ENCODE results near the gene IL22RA2.

Gene IL22RA2

DNA sequence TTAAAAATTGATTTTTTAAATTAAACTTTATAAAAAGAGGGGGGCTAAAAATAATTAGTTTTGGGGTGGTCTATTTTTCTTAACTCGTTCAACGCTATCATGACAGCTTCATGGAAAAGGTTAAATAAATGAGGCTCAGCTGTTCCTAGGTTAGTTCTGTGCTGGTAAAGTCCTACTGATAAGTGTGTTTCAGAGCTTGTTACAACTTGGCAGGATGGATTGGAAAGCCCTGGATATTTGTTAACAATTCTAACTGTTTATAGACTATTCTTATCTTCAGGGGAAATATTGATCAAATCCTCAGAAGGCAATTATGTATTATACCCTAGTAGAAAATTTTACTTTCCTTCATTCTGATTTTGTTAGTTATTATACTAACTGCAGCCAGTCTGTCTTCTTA is 50.4 kb downstream of the IL22RA2 start:
- Histone ChIP-seq H3K4me3 (no peak overlapping the region), H3K27ac (no peak overlapping the region)
- TF ChIP-seq, protein P1, sequence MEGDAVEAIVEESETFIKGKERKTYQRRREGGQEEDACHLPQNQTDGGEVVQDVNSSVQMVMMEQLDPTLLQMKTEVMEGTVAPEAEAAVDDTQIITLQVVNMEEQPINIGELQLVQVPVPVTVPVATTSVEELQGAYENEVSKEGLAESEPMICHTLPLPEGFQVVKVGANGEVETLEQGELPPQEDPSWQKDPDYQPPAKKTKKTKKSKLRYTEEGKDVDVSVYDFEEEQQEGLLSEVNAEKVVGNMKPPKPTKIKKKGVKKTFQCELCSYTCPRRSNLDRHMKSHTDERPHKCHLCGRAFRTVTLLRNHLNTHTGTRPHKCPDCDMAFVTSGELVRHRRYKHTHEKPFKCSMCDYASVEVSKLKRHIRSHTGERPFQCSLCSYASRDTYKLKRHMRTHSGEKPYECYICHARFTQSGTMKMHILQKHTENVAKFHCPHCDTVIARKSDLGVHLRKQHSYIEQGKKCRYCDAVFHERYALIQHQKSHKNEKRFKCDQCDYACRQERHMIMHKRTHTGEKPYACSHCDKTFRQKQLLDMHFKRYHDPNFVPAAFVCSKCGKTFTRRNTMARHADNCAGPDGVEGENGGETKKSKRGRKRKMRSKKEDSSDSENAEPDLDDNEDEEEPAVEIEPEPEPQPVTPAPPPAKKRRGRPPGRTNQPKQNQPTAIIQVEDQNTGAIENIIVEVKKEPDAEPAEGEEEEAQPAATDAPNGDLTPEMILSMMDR (IDR thresholded peaks at IDR 0.05), result no peak
- DNase-seq (ENCODE audit: low spot score), result no peak

DNA sequence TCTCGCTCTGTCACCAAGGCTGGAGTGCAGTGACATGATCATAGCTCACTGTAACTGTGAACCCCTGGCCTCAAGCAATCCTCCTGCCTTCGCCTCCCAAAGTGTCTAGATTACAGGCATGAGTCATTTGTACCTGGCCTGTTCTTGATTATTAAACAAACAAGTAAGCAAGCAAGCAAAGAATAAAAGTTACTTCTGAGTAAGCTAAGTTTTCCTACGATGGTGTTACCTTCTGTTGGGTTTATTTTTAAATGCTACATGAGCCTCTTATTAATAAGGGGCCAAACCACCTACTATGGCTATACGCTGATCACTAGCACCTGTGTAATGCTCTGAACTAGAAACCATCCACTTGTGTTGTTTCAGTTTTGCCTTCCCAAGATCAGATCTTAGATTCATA is 50.8 kb downstream of the IL22RA2 start:
- no peak overlapping the region for H3K27ac ChIP-seq
- TF ChIP-seq, protein P1 (IDR thresholded peaks at IDR 0.05), result no peak
- no peak overlapping the region for H3K4me3 ChIP-seq
- DNase-seq (ENCODE audit: low spot score), result no peak

DNA sequence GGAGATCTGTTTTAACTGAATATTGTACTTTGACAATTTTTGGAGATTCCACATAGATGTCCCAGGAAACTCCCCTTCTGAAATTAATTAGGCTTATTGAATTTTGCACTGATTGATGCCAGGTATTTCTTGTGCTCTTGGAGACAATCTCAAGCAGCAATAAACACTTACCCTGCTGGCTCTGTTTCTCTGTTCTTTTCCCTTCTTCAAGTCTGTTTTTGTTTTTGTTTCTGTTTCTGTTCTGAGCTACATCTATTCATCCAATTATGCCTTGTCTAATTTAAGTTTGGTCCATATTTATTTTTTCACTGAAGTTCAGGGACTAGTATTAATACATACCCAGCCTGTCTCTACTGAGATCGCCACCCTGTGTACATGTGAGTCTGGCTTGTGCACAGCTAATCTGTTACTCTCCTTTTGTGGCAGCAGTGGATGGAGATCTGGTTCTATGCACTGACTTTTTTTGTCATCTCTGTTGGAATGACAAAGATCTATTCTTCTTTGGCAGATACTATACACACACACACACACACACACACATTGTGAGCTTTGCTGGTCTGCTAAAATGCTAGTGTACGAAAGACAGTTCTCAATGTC is 51.9 kb downstream of the IL22RA2 start:
- TF ChIP-seq, protein P1 (IDR thresholded peaks at IDR 0.05), result no peak
- Histone ChIP-seq H3K27ac (no peak overlapping the region), H3K4me3 (no peak overlapping the region)
- DNase-seq (ENCODE audit: low spot score), result no peak

DNA sequence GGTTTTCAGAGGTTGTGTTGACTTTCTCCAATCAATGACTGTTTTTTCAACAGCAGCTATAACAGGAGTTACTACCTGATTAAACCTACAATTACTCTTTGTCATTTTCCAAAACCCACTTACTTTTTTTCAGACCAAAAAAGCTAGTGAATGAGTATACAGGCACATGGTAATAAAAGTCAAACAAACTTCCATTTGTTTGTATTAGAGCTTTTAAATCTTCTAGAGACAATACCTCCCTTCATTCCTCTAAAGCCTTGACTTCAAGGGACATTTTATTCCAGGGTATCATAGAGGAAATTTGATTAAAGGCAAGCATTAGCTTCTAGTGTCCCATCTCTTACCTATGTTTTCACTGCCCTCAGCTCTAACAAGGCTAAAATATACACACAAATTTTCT is 52.7 kb downstream of the IL22RA2 start:
- H3K4me3 ChIP-seq, result no peak overlapping the region
- H3K27ac ChIP-seq, result no peak overlapping the region
- TF ChIP-seq, protein P1 (IDR thresholded peaks at IDR 0.05), result no peak
- DNase-seq (ENCODE audit: low spot score), result no peak

DNA sequence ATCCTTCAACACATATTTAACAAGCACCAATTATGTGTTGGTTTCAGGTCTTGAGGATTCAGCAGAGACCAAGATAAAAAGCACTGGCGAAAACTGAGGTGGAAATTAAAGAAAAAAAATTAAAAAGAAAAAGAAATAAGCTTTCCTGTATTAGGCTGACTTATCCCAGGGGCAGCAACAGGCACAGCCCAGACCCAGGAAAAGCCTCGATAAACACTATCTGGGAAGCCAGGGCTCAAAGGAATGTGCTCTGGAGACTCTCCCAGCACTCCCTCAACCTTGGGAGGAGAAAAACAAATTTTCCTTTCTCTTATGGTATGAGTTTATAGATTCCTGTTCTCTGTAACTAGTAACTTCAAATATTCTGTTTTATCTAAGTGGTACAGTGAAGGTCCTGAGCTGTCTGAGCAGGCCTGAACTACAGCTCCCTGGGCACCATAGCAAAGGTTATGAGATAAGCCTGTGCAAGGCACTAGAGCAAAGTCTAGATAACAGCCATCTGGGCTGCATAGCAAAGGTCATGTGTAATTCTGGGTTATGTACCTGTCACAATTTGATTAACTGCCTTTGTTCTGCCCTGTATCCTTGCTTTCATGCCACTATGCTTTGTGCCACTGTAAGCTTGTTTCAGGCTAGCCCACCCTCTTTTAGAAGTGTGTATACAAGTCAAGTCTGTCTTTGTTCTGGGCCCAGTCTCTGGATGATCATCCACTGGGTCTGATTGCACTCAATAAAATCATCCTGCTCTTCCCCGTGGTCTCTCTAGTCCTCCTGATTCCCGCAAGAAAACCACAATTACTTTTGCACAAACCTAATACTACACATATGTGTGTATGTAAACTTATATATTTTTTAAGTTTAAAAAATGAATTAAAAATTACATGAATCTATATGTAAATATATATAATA is 54.0 kb downstream of the IL22RA2 start:
- Histone ChIP-seq H3K4me3 (no peak overlapping the region), H3K27ac (no peak overlapping the region)
- no peak for DNase-seq (ENCODE audit: low spot score)
- TF ChIP-seq, protein P1 (IDR thresholded peaks at IDR 0.05), result no peak

DNA sequence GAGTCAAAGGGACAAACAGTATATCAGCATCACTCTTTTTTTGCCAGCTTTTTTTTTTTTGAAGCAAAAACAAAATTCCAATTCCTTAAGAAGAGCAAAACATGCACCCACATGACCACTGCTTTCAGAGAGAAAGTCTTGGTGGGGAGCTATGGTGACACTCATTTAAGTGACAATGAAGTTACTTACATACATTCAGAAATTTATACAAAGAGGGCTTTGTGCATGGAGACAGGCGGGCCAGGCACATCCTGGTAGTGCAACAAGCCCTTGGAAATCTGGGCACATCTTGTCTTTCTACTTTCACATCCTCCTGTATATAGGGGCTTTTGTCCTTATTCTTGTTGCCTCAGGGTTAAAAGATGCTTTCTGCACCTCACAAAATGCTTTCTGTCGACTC is 55.9 kb downstream of the IL22RA2 start:
- TF ChIP-seq, protein P1 (IDR thresholded peaks at IDR 0.05), result no peak
- no peak overlapping the region for H3K27ac ChIP-seq
- no peak for DNase-seq (ENCODE audit: low spot score)
- no peak overlapping the region for H3K4me3 ChIP-seq

DNA sequence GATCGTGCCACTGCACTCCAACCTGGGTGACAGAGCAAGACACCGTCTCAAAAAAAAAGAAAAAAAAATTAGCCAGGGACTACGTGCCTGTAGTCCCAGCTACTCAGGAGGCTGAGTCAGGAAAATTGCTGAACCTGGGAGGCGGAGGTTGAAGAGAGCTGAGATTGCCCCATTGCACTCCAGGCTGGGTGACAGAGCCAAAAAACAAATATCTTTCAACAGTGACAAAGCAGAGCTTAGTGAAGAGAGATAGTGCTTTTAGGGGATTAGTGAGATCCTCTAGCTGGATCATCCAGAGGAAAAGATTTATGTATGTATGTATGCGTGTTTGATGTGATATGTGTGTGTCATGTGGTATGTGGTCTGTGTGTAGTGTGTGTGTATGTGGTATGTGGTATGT is 56.6 kb downstream of the IL22RA2 start:
- Histone ChIP-seq H3K27ac (no peak overlapping the region), H3K4me3 (no peak overlapping the region)
- TF ChIP-seq, protein P1 (IDR thresholded peaks at IDR 0.05), result no peak
- no peak for DNase-seq (ENCODE audit: low spot score)

All from coronary artery (tissue), 2 donors.